GM23248 (cell line): ENCODE results near the gene CDC37. TPM values are rescaled to one million over a fixed set of nuclear protein-coding genes. Genes with fewer than 3 reads are reported as not detected.

Experiments used
- DNase-seq: peaks from one replicate; pipeline ENCODE4 v3.0.0-alpha.2; 2015
- H2AFZ ChIP-seq: fragments of 200-600 bp; sonication (generic); 2 replicates; pipeline ENCODE4 v1.6.1; 2016; ENCODE audit warnings: antibody characterized with exemption
- H3F3A ChIP-seq: fragments of 200-600 bp; sonication (generic); 2 replicates; pipeline ENCODE4 v1.6.1; 2016; ENCODE audit warnings: mild to moderate bottlenecking, antibody characterized with exemption, mixed run types; ENCODE audit not compliant: insufficient read depth
- H3K27ac ChIP-seq: fragments of 200-600 bp; sonication (generic); 2 replicates; pipeline ENCODE4 v1.5.1; 2016; ENCODE audit warnings: mild to moderate bottlenecking
- H3K27me3 ChIP-seq: fragments of 200-600 bp; sonication (generic); replicated peaks from 2 replicates; pipeline ENCODE4 v1.6.1; 2016; ENCODE audit warnings: mild to moderate bottlenecking; ENCODE audit not compliant: insufficient read depth
- H3K36me3 ChIP-seq: fragments of 200-600 bp; sonication (generic); 2 replicates; pipeline ENCODE4 v1.6.1; 2016; ENCODE audit warnings: low read depth, mild to moderate bottlenecking
- H3K4me1 ChIP-seq: fragments of 200-600 bp; sonication (generic); 2 replicates; pipeline ENCODE4 v1.6.1; 2016; ENCODE audit warnings: mild to moderate bottlenecking; ENCODE audit not compliant: insufficient read depth
- H3K4me2 ChIP-seq: fragments of 200-600 bp; sonication (generic); one replicate; pipeline ENCODE4 v1.6.1; 2016; ENCODE audit warnings: mild to moderate bottlenecking; ENCODE audit not compliant: unreplicated experiment
- H3K4me3 ChIP-seq: fragments of 200-600 bp; sonication (generic); 2 replicates; pipeline ENCODE4 v1.5.1; 2016; ENCODE audit warnings: mild to moderate bottlenecking
- H3K79me2 ChIP-seq: fragments of 200-600 bp; sonication (generic); 2 replicates; pipeline ENCODE4 v1.6.1; 2016; ENCODE audit warnings: mild to moderate bottlenecking; ENCODE audit not compliant: insufficient read depth
- H3K9ac ChIP-seq: fragments of 200-600 bp; sonication (generic); 2 replicates; pipeline ENCODE4 v1.6.1; 2016; ENCODE audit warnings: mild to moderate bottlenecking
- H3K9me2 ChIP-seq: fragments of 200-600 bp; sonication (generic); 2 replicates; pipeline ENCODE4 v1.6.1; 2016; ENCODE audit warnings: mixed run types, mild to moderate bottlenecking, moderate library complexity; ENCODE audit not compliant: insufficient read depth
- H3K9me3 ChIP-seq: fragments of 200-600 bp; sonication (generic); one replicate; pipeline ENCODE4 v1.6.1; 2017; ENCODE audit warnings: low read depth
- H4K20me1 ChIP-seq: fragments of 200-600 bp; sonication (generic); 2 replicates; pipeline ENCODE4 v1.6.0; 2016; ENCODE audit not compliant: insufficient read depth
- EZH2 ChIP-seq: fragments of 200-600 bp; sonication (generic); IDR thresholded peaks from 2 replicates; pipeline ENCODE4 v1.6.1; 2018; ENCODE audit warnings: antibody characterized with exemption, mild to moderate bottlenecking; ENCODE audit not compliant: insufficient read depth, poor library complexity, severe bottlenecking
- EZH2phosphoT487 ChIP-seq: fragments of 200-600 bp; sonication (generic); IDR thresholded peaks from 2 replicates; pipeline ENCODE4 v1.6.1; 2018; ENCODE audit warnings: antibody characterized with exemption, moderate library complexity, mild to moderate bottlenecking, low read depth; ENCODE audit not compliant: insufficient read depth
- WGBS, 2 experiments: methylation state at CpG; one replicate each; pipeline ENCODE4 v1.1.6; 2015 to 2017; ENCODE audit warnings: low lambda C conversion rate in 2 of 2, low coverage in 1 of 2; ENCODE audit errors: missing lambda C conversion rate in 2 of 2; 5-methylcytosine and 5-hydroxymethylcytosine counted together
- in situ Hi-C: fragments of 300-500 bp; cut with MboI; formaldehyde crosslinking; loops from 2 replicates; pipeline ENCODE4 v1.15.0; 2020
- polyA plus RNA-seq: library from polyadenylated mRNA; unstranded; fragments of >200 nt; fragmentation: Nextera tagmentation; extraction: Ambion mirVana; gene quantifications from 2 replicates; pipeline ENCODE4 v1.2.1, GENCODE V29; 2016
- total RNA-seq: library from RNA; depleted of rRNA; stranded (reverse); fragments of >200 nt; shearing (Covaris generic); gene quantifications from 2 replicates; pipeline ENCODE4 v1.2.3, GENCODE V29; 2014; rRNA removed

The CDC37 gene
- total RNA-seq: 268 and 301 TPM in 2 replicates
- polyA plus RNA-seq: 288 and 291 TPM in 2 replicates

- H3K4me3 ChIP-seq: peak within 1 kb of the TSS; percentile 88
- in situ Hi-C loops: no loop called here
- H3K27ac ChIP-seq: peak within 1 kb of the TSS; percentile 69
- H3K27me3 ChIP-seq: no peaks in the 10 kb centered on the region
- H3F3A ChIP-seq: no peaks in the 10 kb centered on the region
- peaks cover 50% of the 10 kb centered on the region for H3K79me2 ChIP-seq
- TF ChIP-seq EZH2 (no peak), EZH2phosphoT487 (no peak)
- WGBS, 2 experiments: 0 to 2% methylated on average over 56 to 67 of the region's 69 CpGs
- no peaks in the 10 kb centered on the region for H3K9me2 ChIP-seq
- peaks cover 17% of the 10 kb centered on the region for H3K4me1 ChIP-seq
- H3K9me3 ChIP-seq: no peaks in the 10 kb centered on the region
- no peaks in the 10 kb centered on the region; the same call in 1 of the 2 replicates for H4K20me1 ChIP-seq
- peak within 1 kb of the TSS; percentile 95 for H3K9ac ChIP-seq
- peak; percentile 99 for DNase-seq
- peak within 1 kb of the TSS; percentile 98 for H3K4me2 ChIP-seq
- H2AFZ ChIP-seq: peak within 1 kb of the TSS; percentile 93
- H3K36me3 ChIP-seq: no peaks in the 10 kb centered on the region
These were observed at the start of gene CDC37 for GRCh38 chr19:10403137-10404021. TSS of gene CDC37 (minus strand) at chr19:10403542. CDS start at chr19:10403479, 63 bp downstream.

GRCh38 chr19:10450853-10451609 lies 47.7 kb upstream of the CDC37 start:
- H3K9me2 ChIP-seq: no peaks in the 10 kb centered on the region
- H3K4me1 ChIP-seq: no peaks in the 10 kb centered on the region
- no peak overlapping the region for H3K9ac ChIP-seq
- no peaks in the 10 kb centered on the region for H3F3A ChIP-seq
- no peak overlapping the region for H3K27ac ChIP-seq
- no peaks in the 10 kb centered on the region for H3K36me3 ChIP-seq
- H2AFZ ChIP-seq: no peak overlapping the region
- 86 to 88% methylated on average over 14 to 24 of the region's 25 CpGs for WGBS, 2 experiments
- H3K79me2 ChIP-seq: no peaks in the 10 kb centered on the region
- H3K4me3 ChIP-seq: no peak overlapping the region
- no peaks in the 10 kb centered on the region for H3K27me3 ChIP-seq
- no peaks in the 10 kb centered on the region for H3K9me3 ChIP-seq
- no peak for DNase-seq
- no peak for TF ChIP-seq EZH2
- no peak for TF ChIP-seq EZH2phosphoT487
- in situ Hi-C loops: no loop called here
- no peaks in the 10 kb centered on the region for H4K20me1 ChIP-seq
- no peak overlapping the region for H3K4me2 ChIP-seq

GRCh38 chr19:10450191-10450852 lies 47.0 kb upstream of the CDC37 start:
- H3K4me2 ChIP-seq: no peak overlapping the region
- H3K9me2 ChIP-seq: no peaks in the 10 kb centered on the region
- H3K36me3 ChIP-seq: no peaks in the 10 kb centered on the region
- no peaks in the 10 kb centered on the region for H3K9me3 ChIP-seq
- in situ Hi-C loops: no loop called here
- no peaks in the 10 kb centered on the region for H3K4me1 ChIP-seq
- H2AFZ ChIP-seq: no peak overlapping the region
- WGBS, 2 experiments: 90 to 92% methylated on average over 13 to 14 of the region's 14 CpGs
- no peak overlapping the region for H3K4me3 ChIP-seq
- no peaks in the 10 kb centered on the region for H4K20me1 ChIP-seq
- no peak overlapping the region for H3K9ac ChIP-seq
- H3K27me3 ChIP-seq: no peaks in the 10 kb centered on the region
- no peaks in the 10 kb centered on the region for H3K79me2 ChIP-seq
- no peaks in the 10 kb centered on the region for H3F3A ChIP-seq
- TF ChIP-seq EZH2phosphoT487: no peak
- no peak for TF ChIP-seq EZH2
- no peak overlapping the region for H3K27ac ChIP-seq
- DNase-seq: no peak

GRCh38 chr19:10449037-10449436 lies 45.7 kb upstream of the CDC37 start:
- Histone ChIP-seq H3K9me2 (no peaks in the 10 kb centered on the region), H2AFZ (no peak overlapping the region), H3K9me3 (no peaks in the 10 kb centered on the region), H3K36me3 (no peaks in the 10 kb centered on the region), H3K27me3 (no peaks in the 10 kb centered on the region), H3K4me1 (no peaks in the 10 kb centered on the region), H3K79me2 (0 out of 2 replicates have a peak, but pooled peaks cover under 1% of the 10 kb centered on the region), H3K27ac (no peak overlapping the region), H3F3A (no peaks in the 10 kb centered on the region), H3K4me3 (no peak overlapping the region), H3K9ac (no peak overlapping the region), H3K4me2 (no peak overlapping the region), H4K20me1 (no peaks in the 10 kb centered on the region)
- no peak for TF ChIP-seq EZH2phosphoT487
- no peak for TF ChIP-seq EZH2
- WGBS, 2 experiments: 92 to 97% methylated on average over 7 of the region's 7 CpGs
- in situ Hi-C loops: no loop called here
- no peak for DNase-seq
